SKM-1 (cell line): Measurements from ENCODE around the gene CHRM3.
A peak's percentile ranks its signal among the peaks of the same experiment; 100 is the strongest.
"Not testable (repeated sequence)": the region's sequence is repeated elsewhere in the genome, so short reads cannot be mapped to it uniquely, and the experiment has no call there.

Experiments
- DNase-seq: peaks from one replicate; lab custom pipeline; 2025; ENCODE audit not compliant: unreplicated experiment; lab: John Stamatoyannopoulos, UW

CHRM3 gene

GRCh38 chr1:239386453-239387303 lies at the start of gene CHRM3:
TSS of gene CHRM3 (plus strand) at chr1:239386568. CDS start at chr1:239907452, 520,884 bp downstream.
- DNase-seq: peak; percentile 96

DNA sequence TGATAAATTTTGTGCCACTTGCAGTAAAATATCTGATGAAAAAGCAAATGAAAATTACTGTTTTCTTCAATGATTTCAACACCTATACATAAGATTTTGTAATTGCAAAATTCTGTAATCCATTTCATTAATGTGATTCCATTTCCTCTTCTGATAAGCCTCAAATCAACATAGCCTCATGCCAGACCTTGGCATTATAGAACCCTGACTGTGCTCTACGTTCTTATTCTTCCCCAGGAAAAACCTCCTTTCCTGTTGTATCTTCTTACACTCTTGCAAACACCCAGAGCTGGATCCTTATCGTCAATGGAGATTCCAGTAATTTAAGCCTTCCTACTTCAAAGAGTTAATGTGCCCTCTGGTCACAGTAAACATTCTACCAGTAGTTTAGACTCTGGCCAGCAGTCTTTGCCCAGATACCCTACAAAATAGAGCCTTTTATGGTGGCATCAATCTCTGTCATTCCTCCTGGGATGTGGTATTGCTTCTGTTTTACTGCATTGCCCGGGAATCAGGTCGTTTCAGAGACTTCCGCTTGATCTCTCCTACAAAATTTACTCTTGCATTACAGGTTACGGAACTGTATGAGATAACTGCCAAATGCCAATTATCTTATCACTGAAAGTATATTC lies 48.5 kb upstream of the CHRM3 start:
- no peak for DNase-seq

GRCh38 chr1:239347776-239348175 lies 38.6 kb upstream of the CHRM3 start:
- DNase-seq: no peak

DNA sequence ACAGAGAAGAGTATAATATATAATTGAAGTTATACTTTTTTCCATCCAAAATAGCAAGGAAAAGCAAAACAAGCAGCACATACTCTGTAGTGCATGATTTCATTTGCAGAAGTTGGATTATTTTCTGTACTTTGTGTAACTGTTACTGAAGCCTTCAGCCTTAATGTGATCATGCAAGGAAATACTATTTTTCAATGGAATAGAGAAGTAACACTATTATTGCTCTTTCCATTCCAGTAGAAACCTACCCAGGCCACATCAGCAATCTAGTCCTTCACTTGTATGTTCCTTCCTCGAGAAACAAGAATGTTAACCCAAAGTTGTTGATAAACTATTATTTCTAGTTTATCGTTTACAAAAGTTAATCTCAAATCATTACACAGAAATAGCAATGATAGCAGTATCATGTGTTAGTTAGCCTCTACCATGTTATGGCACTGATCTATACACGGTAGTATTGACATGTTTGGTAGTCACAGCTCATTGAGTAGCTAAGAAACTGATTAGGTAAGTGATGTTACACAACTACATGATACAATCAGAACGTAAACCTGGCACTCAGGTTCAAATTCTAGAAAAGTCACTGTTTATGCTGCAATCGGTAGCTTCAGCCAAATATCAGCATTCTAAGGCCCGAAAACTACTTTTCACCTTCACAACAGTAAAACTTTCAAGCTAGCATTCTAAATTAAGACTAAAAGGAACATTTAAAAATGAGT lies 37.6 kb upstream of the CHRM3 start:
- no peak for DNase-seq

- DNase-seq: no peak
Measured at GRCh38 chr1:239349699-239350098, 36.7 kb upstream of the CHRM3 start.

DNA sequence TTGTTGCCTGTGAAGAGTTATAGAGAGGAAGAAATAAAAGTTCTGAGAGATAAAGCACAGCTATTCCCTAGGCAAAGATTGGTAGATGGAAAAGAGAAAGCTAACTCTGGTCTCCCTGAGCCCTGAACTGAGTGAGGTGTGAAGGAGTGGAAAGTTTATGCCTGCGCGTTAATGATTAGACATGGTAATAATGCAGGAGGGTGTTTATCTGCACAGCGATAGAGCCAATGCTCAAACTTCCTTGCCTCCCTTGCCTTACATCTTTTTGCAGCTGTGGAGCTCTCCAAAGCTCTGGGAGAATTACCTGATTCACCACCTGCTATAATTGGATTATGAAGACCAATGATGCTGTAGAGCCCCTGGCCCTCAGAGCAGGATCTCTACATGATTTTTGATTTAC lies 32.8 kb upstream of the CHRM3 start:
- no peak for DNase-seq

- no peak for DNase-seq
Measured at GRCh38 chr1:239354231-239354630, 32.1 kb upstream of the CHRM3 start.

DNA sequence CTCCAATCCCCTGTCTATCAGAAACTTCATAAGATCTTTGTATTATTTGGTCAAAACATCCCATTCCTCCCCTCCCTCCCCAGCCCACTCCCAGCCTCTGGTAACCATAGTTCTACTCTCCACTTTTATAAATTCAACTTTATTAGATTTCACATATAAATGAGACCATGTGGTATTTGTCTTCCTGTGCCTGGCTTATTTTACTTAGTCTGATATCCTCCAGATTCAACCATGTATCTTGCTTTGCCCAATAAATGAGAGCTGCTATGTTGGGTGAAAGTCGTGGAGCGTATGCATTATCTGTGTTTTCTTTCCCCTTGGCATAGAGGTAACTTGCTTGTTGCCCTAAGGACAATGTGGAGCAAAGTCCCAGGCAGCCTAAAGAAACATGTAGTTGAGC lies 28.5 kb upstream of the CHRM3 start:
- no peak for DNase-seq

DNA sequence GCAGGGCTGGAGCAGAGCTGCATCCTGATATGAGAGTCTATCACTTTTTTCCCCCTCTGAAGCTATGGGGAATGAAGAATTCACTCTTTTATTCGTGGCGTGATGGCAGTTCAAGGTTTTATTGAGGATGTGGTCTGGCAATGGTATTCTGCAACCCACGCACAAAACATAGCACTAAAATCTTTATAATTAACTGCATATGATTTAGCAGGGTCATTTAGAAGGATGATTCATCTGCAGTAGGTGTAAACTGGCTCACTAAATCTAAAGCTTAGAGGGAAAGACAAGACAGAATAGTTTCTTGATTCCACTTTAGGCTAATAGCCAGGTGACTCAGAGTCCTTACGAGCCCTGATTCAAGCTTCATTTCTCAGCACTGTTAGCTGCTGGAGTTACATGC lies 25.0 kb upstream of the CHRM3 start:
- DNase-seq: no peak

GRCh38 chr1:239363930-239364329 lies 22.4 kb upstream of the CHRM3 start:
- peak; percentile 98 for DNase-seq

- peak; percentile 83 for DNase-seq
Measured at GRCh38 chr1:239367196-239367810, 19.1 kb upstream of the CHRM3 start.

DNA sequence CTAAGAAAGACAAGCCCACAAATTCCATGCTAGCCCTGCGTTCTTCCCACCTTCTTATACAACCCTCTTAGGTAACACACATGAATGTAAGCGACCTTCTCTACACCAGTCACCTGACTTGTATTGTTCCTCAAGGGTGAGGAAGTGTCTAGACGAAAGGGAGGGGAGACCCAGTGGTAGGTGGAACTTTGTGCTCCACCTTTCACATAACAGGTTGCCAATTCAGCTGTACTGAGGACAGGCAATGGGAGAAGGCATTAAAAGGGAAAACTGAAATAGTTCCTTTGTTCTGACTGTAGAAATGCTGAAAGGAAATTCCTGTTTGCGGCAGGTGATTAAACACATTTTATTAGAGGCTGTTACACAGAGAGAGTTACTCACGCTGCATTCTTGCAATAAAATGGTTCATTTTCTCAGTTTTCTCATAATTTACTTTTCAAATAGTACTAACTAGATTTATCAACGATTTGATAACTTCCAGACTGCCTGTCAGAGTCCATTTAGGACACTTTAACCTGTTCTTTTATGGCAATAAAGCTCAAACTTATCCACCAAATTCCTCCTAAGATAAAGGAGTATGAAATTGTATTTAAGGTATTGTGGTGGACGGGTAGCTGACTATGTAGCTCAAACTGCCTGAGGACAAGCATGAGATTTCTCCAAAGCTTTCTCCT lies 17.8 kb upstream of the CHRM3 start:
- peak; percentile 44 for DNase-seq

GRCh38 chr1:239370869-239371268 lies 15.5 kb upstream of the CHRM3 start:
- DNase-seq: not testable (repeated sequence)

DNA sequence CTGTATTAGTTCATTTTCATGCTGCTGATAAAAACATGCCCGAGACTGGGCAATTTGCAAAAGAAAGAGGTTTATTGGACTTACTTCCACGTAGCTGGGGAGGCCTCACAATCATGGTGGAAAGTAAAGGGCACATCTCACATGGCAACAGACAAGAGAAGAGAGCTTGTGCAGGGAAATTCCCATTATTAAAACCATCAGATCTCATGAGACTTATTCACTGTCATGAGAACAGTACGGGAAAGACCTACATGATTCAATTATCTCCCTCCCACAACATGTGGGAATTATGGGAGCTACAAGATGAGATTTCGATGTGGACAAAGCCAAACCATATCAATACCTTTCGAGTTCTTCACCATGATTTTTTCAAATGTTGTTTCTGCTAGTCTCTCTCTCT lies 3.7 kb upstream of the CHRM3 start:
- DNase-seq: no peak

DNA sequence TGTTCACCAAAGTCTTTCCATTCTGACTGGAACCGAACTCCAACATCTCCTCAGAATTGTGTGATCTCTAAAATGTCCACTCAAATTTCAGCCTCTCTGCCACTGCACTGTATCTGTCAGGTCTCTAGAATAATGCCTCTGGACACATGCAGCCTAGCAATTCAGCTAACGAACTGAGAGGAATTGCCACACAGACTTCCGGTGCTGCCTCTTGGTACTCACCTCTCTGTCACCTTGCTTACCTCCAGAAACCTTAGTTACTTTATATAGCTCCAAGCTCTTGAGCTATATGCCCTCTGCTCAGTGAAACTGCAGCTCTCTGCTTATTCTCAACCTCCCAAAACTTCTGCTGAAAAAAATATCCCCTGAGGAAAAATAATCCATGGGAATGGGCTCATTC lies 2.7 kb upstream of the CHRM3 start:
- no peak for DNase-seq

DNA sequence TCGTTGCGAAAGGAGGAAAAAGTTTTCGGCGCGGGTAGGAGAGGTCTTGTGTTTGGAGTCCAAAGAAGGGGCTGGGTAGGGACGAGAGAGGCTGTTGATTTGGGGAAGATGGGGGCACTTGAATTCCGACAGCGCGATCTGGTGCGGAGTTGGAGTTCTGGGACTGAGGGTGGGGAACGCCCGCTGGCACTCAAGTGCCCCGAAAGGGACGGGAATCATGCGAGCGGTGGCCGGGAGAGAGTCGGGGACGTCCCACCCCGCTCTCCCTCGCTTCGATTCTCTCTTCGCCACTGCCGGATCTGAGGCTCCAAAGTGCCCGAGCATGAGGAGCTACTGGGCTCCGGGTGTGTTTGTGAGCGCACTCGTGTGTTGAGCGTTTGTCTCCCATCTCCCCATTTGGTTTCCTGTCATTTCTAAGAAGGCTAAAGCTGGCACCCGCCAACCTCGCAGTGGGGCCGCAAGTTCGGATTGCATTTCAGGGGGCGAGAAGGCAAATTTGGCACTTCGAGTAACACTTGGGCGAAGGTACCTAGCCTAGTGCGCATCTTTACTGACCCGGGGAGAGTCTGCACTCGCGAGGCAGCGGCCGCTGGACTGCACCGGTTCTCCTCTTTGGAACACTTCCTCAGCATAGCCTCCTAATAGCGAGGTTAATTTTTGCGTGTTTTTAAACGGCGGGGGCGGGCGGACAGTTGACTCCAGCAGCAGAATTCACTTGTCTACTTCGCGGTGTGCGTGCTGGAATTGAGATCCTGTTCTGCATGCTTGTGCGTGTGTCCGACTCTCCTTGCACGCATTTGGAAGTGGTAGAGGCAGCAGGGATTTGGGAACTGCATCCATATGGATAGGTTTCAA lies 1.2 kb downstream of the CHRM3 start:
- no peak for DNase-seq

DNA sequence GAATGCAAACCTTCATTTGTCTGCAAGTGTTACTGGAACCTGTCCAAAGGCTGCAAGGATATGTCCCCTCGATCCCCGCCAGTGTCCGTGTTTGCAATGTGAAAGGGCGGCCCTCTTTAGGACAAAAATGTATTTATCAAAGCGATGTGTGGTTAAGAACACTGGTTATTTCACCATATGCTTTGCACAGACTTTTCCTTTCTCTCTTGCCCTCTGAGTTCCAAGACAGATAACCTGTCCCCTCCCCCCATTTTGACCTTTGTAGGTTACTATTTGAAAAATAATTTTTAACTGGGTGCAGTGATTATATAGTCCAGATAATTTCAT lies 1.8 kb downstream of the CHRM3 start:
- DNase-seq: no peak

GRCh38 chr1:239388578-239388977 lies 2.2 kb downstream of the CHRM3 start:
- DNase-seq: no peak

DNA sequence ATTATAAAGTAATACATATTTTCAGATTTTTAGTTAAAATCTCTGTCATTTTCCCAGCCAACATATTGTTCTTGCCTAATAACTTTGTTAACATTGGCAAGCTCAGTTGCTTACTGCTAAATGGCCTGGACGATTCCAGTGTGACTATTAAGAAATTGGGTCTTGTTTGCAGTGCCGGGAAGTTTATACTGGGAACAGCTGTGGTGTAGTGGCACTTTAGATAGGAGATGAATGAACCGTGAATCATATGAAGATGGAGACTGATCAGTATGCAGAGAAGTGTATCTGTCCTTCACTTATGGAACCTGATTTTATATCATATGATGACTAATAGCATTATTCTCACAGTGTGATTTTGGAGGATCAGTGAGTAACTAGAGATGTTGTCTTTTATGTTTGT lies 3.3 kb downstream of the CHRM3 start:
- DNase-seq: no peak

GRCh38 chr1:239392271-239392670 lies 5.9 kb downstream of the CHRM3 start:
- no peak for DNase-seq
